ENCODE data around the gene ISOC2. TPM values are rescaled to one million over a fixed set of nuclear protein-coding genes. Genes with fewer than 3 reads are reported as not detected.

The ISOC2 gene
- total and polyA plus RNA-seq, 2 donors (not counting 3 experiments of a cell fraction or from before 2014, with no cell fraction given), result 49.3 to 68.7 TPM

GRCh38 chr19:55482967-55483705 is 21.7 kb upstream of the ISOC2 start:
- TF ChIP-seq GATA2 (IDR thresholded peaks at IDR 0.05; ENCODE audit: insufficient read depth, insufficient read length, low read depth, low read length) (no peak), EZH2 (IDR thresholded peaks at IDR 0.05; ENCODE audit: borderline replicate concordance, low read depth, low read length, severe bottlenecking) (no peak), MYC (IDR thresholded peaks at IDR 0.05; ENCODE audit: low read depth, low read length) (no peak), JUN (IDR thresholded peaks at IDR 0.05; ENCODE audit: borderline replicate concordance, insufficient read depth, insufficient read length, low read depth) (no peak), POLR2A (IDR thresholded peaks at IDR 0.05; ENCODE audit: low read depth, low read length) (no peak), FOS (IDR thresholded peaks at IDR 0.05; ENCODE audit: borderline replicate concordance, insufficient read depth, low read length) (no peak), CTCF (IDR thresholded peaks at IDR 0.05; ENCODE audit: extremely low read depth in 1 of 2, insufficient read depth in 1 of 2, low read depth in 1 of 2, low read length in 2 of 2) (no peak), POLR2AphosphoS5 (IDR thresholded peaks at IDR 0.05; ENCODE audit: insufficient read depth, low read depth, low read length) (no peak)
- TF ChIP-seq, protein P1, sequence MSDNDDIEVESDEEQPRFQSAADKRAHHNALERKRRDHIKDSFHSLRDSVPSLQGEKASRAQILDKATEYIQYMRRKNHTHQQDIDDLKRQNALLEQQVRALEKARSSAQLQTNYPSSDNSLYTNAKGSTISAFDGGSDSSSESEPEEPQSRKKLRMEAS (IDR thresholded peaks at IDR 0.05; ENCODE audit: insufficient read depth, insufficient read length), result no peak
- no peak overlapping the region for H3K4me2 ChIP-seq (ENCODE audit: insufficient read depth, low read length)
- no peak overlapping the region for H2AFZ ChIP-seq (ENCODE audit: low read depth, low read length)
- H4K20me1 ChIP-seq (replicated peaks; ENCODE audit: control insufficient read depth, extremely low read depth, insufficient read depth, low read length), result no peaks in the 10 kb centered on the region
- H3K9me3 ChIP-seq (replicated peaks; ENCODE audit: control insufficient read depth, insufficient read depth, low read length), result no peaks in the 10 kb centered on the region
- peaks cover 0 to 3% of the 10 kb centered on the region in 2 experiments for H3K36me3 ChIP-seq (ENCODE audit: control insufficient read depth in 2 of 2, extremely low read depth in 1 of 2, insufficient read depth in 2 of 2, low read length in 2 of 2)
- no peak overlapping the region for H3K9ac ChIP-seq (replicated peaks; ENCODE audit: extremely low read depth, insufficient read depth, low read length)
- no peaks in the 10 kb centered on the region for H3K27me3 ChIP-seq (ENCODE audit: control insufficient read depth in 2 of 2, insufficient read depth in 2 of 2, low read length in 2 of 2)
- H3K79me2 ChIP-seq (ENCODE audit: control insufficient read depth, insufficient read depth, low read length), result peaks cover 17% of the 10 kb centered on the region
- FAIRE-seq (no peak), DNase-seq (ENCODE audit: low read depth, low spot score) (no peak)
- H3K27ac ChIP-seq (ENCODE audit: insufficient read depth, low read depth, low read length), result no peak overlapping the region
- no TSS peak for BruUV-seq (replicated peaks)
- H3K9me1 ChIP-seq (replicated peaks; ENCODE audit: control insufficient read depth, extremely low read depth, insufficient read depth, low read length), result no peaks in the 10 kb centered on the region
- intact Hi-C loops (cut with micrococcal nuclease) (no loop called here), dilution Hi-C loops (cut with MboI; ENCODE audit: extremely low pct_ligation_motif_present, low sequenced_read_pairs) (no loop called here)
- CTCF ChIA-PET, result interaction anchor here (1.0 kb wide), 2 partner anchors 21 to 342 kb away, joined by 3 to 7 read pairs; no protein-coding TSS in a partner anchor
- H3K4me3 ChIP-seq (replicated peaks in 1 of 3; ENCODE audit: insufficient read depth in 1 of 3, low read depth in 1 of 3, low read length in 3 of 3), result no peak overlapping the region
- peaks cover 31% of the 10 kb centered on the region for H3K4me1 ChIP-seq (ENCODE audit: control insufficient read depth, extremely low read depth, insufficient read depth, low read length)
- POLR2A ChIA-PET, result no interaction called here
